Mesenchymal stem cell (in vitro differentiated cells and primary cell): ENCODE measurements around the gene BASP1.

Experiments used
- DNase-seq: peaks from one replicate; pipeline ENCODE4 v3.0.0-alpha.2; 2013
- H2AFZ ChIP-seq: one replicate; pipeline ENCODE4 v1.6.1; 2013; ENCODE audit warnings: low read depth, mild to moderate bottlenecking, control low read depth, inconsistent platforms, low read length, moderate library complexity
- H2AK5ac ChIP-seq: 2 replicates; pipeline ENCODE4 v1.6.1; 2013; ENCODE audit warnings: low read length, moderate library complexity, mild to moderate bottlenecking, inconsistent platforms; ENCODE audit not compliant: severe bottlenecking
- H2BK120ac ChIP-seq: one replicate; pipeline ENCODE4 v1.6.1; 2013; ENCODE audit warnings: low read depth, mild to moderate bottlenecking, inconsistent platforms, low read length, moderate library complexity
- H2BK12ac ChIP-seq, 2 experiments: one replicate each; pipeline ENCODE4 v1.6.1; 2013; ENCODE audit warnings: inconsistent platforms in 2 of 2, low read length in 2 of 2, mild to moderate bottlenecking in 2 of 2, moderate library complexity in 2 of 2, control low read depth in 1 of 2
- H2BK15ac ChIP-seq: one replicate; pipeline ENCODE4 v1.6.1; 2013; ENCODE audit warnings: mild to moderate bottlenecking, low read depth, inconsistent platforms; ENCODE audit not compliant: poor library complexity, severe bottlenecking
- H2BK5ac ChIP-seq: 2 replicates; pipeline ENCODE4 v1.6.1; 2013; ENCODE audit warnings: low read depth, mild to moderate bottlenecking, low read length, control low read depth, inconsistent platforms; ENCODE audit not compliant: poor library complexity, severe bottlenecking
- H3K14ac ChIP-seq, 2 experiments: one replicate each; pipeline ENCODE4 v1.6.1; 2013; ENCODE audit warnings: inconsistent platforms in 2 of 2, low read length in 2 of 2, control low read depth in 1 of 2, mild to moderate bottlenecking in 1 of 2, moderate library complexity in 1 of 2
- H3K18ac ChIP-seq, 2 experiments: one replicate each; pipeline ENCODE4 v1.6.1; 2013; ENCODE audit warnings: inconsistent platforms in 2 of 2, low read length in 2 of 2, control low read depth in 1 of 2, low read depth in 1 of 2, mild to moderate bottlenecking in 1 of 2
- H3K23ac ChIP-seq, 2 experiments: one replicate each; pipeline ENCODE4 v1.6.1; 2013; ENCODE audit warnings: inconsistent platforms in 2 of 2, low read length in 2 of 2, mild to moderate bottlenecking in 2 of 2, moderate library complexity in 2 of 2, control low read depth in 1 of 2
- H3K27ac ChIP-seq: 2 replicates; pipeline ENCODE4 v1.5.1; 2013; ENCODE audit warnings: mild to moderate bottlenecking, moderate library complexity, low read length, control low read depth, inconsistent platforms; ENCODE audit not compliant: poor library complexity, severe bottlenecking
- H3K27me3 ChIP-seq, 2 experiments: 2 replicates each; pipeline versions ENCODE4 v1.6.1 to v1.7.0; 2013; ENCODE audit warnings: low read length in 2 of 2, mild to moderate bottlenecking in 2 of 2, moderate library complexity in 2 of 2, control low read depth in 1 of 2, inconsistent platforms in 1 of 2; ENCODE audit not compliant: control insufficient read depth in 1 of 2, insufficient read depth in 1 of 2
- H3K36me3 ChIP-seq, 2 experiments: 2 replicates each; pipeline versions ENCODE4 v1.6.1 to v1.7.0; 2013; ENCODE audit warnings: low read length in 2 of 2, control low read depth in 1 of 2, inconsistent platforms in 1 of 2, low read depth in 1 of 2, mild to moderate bottlenecking in 1 of 2; ENCODE audit not compliant: insufficient read depth in 2 of 2, control insufficient read depth in 1 of 2
- H3K4ac ChIP-seq, 2 experiments: one replicate each; pipeline ENCODE4 v1.6.1; 2013; ENCODE audit warnings: inconsistent platforms in 2 of 2, low read length in 2 of 2, mild to moderate bottlenecking in 2 of 2, moderate library complexity in 2 of 2, control low read depth in 1 of 2, low read depth in 1 of 2
- H3K4me1 ChIP-seq: 2 replicates; pipeline ENCODE4 v1.6.1; 2013; ENCODE audit warnings: low read depth, low read length, control low read depth; ENCODE audit not compliant: control insufficient read depth, insufficient read depth
- H3K4me2 ChIP-seq: 2 replicates; pipeline ENCODE4 v1.6.1; 2013; ENCODE audit warnings: low read length, mild to moderate bottlenecking, inconsistent platforms; ENCODE audit not compliant: poor library complexity, severe bottlenecking
- H3K4me3 ChIP-seq, 2 experiments: 2 replicates each; pipeline versions ENCODE4 v1.5.1 to v1.7.0; 2013; ENCODE audit warnings: low read length in 2 of 2, mild to moderate bottlenecking in 2 of 2, control low read depth in 1 of 2, low read depth in 1 of 2; ENCODE audit not compliant: insufficient read depth in 1 of 2
- H3K79me1 ChIP-seq: replicated peaks from 2 replicates; pipeline ENCODE4 v1.6.1; 2013; ENCODE audit warnings: mild to moderate bottlenecking, control low read depth, low read length, inconsistent platforms; ENCODE audit not compliant: poor library complexity, severe bottlenecking
- H3K9ac ChIP-seq: 2 replicates; pipeline ENCODE4 v1.7.0; 2013; ENCODE audit warnings: mild to moderate bottlenecking, low read length, moderate library complexity
- H3K9me3 ChIP-seq: 2 replicates; pipeline ENCODE4 v1.7.0; 2013; ENCODE audit warnings: mild to moderate bottlenecking, low read length; ENCODE audit not compliant: control insufficient read depth
- H4K8ac ChIP-seq: one replicate; pipeline ENCODE4 v1.6.1; 2013; ENCODE audit warnings: inconsistent platforms, mild to moderate bottlenecking, low read length, moderate library complexity
- H4K91ac ChIP-seq: one replicate; pipeline ENCODE4 v1.6.1; 2013; ENCODE audit warnings: mild to moderate bottlenecking, low read length, inconsistent platforms
- whole genome bisulfite sequencing: methylation state at CpG from one replicate; pipeline ENCODE4 v1.1.7; 2013; ENCODE audit warnings: mixed read lengths; 5-methylcytosine and 5-hydroxymethylcytosine counted together

Gene BASP1

GRCh38 chr5:17224858-17225511, 7.6 kb downstream of the BASP1 start:
- Histone ChIP-seq H2BK12ac (no peak overlapping the region), H4K91ac (no peak overlapping the region), H3K4me2 (peak overlapping the region; percentile 19), H3K4ac (no peak overlapping the region), H3K23ac (no peak overlapping the region), H3K14ac (no peak overlapping the region), H2BK120ac (no peak overlapping the region), H2AK5ac (peak overlapping the region; percentile 57), H3K36me3 (peaks cover 0 to 62% of the 10 kb centered on the region in 2 experiments), H3K4me3 (no peak overlapping the region), H4K8ac (no peak overlapping the region), H2BK5ac (no peak overlapping the region), H3K9ac (peak overlapping the region; percentile 20), H3K18ac (no peak overlapping the region), H2AFZ (no peak overlapping the region), H3K27me3 (no peaks in the 10 kb centered on the region), H3K9me3 (no peaks in the 10 kb centered on the region), H2BK15ac (no peak overlapping the region), H3K27ac (peak overlapping the region; percentile 10), H3K79me1 (no peaks in the 10 kb centered on the region), H3K4me1 (peaks cover 8% of the 10 kb centered on the region)
- DNase-seq = peak; percentile 67
- WGBS = 78% methylated on average over 10 of the region's 11 CpGs

DNA sequence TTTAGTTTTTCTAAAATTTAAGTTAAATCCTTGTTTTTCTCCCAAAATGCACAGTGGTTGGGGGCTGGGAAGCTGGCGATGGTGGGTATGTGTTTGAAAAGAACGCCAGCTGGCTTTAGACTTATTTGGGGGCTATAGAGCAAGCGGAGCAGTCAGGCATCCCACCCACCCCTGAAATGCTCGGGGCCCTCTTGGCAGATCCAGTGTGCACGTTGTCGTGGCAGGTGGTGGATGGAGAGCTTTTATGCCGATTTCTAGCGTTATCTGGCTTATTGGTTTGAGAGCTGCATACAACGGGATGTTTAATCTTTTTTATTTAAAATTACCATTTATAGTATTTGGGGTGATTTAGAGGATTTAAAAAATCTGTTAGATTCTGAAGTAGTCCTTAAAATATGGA, 8.1 kb downstream of the BASP1 start:
- Histone ChIP-seq H3K27me3 (no peaks in the 10 kb centered on the region), H3K14ac (no peak overlapping the region), H3K79me1 (no peaks in the 10 kb centered on the region), H2BK120ac (no peak overlapping the region), H2AK5ac (no peak overlapping the region), H4K91ac (no peak overlapping the region), H3K4ac (no peak overlapping the region), H2BK5ac (no peak overlapping the region), H3K18ac (no peak overlapping the region), H3K4me1 (peaks cover 8% of the 10 kb centered on the region), H3K4me2 (no peak overlapping the region), H2BK12ac (no peak overlapping the region), H3K27ac (no peak overlapping the region), H2BK15ac (no peak overlapping the region), H3K23ac (no peak overlapping the region), H3K36me3 (peaks cover under 1 to 63% of the 10 kb centered on the region in 2 experiments), H3K9me3 (no peaks in the 10 kb centered on the region), H4K8ac (no peak overlapping the region), H3K9ac (no peak overlapping the region), H3K4me3 (no peak overlapping the region), H2AFZ (no peak overlapping the region)
- 98% methylated on average over 6 of the region's 9 CpGs for WGBS
- no peak for DNase-seq

GRCh38 chr5:17227868-17228267, 10.4 kb downstream of the BASP1 start:
- Histone ChIP-seq H3K14ac (no peak overlapping the region), H3K9me3 (no peaks in the 10 kb centered on the region), H2BK5ac (no peak overlapping the region), H3K4ac (no peak overlapping the region), H3K4me1 (peaks cover 7% of the 10 kb centered on the region), H3K79me1 (no peaks in the 10 kb centered on the region), H3K23ac (no peak overlapping the region), H4K8ac (no peak overlapping the region), H3K9ac (no peak overlapping the region), H3K27ac (peak overlapping the region; percentile 51), H3K4me2 (no peak overlapping the region), H3K27me3 (no peaks in the 10 kb centered on the region), H4K91ac (no peak overlapping the region), H2BK15ac (no peak overlapping the region), H2AFZ (no peak overlapping the region), H2BK120ac (no peak overlapping the region), H3K18ac (no peak overlapping the region), H2BK12ac (no peak overlapping the region), H3K4me3 (no peak overlapping the region), H2AK5ac (peak overlapping the region; percentile 62), H3K36me3 (peaks cover 2 to 65% of the 10 kb centered on the region in 2 experiments)
- no peak for DNase-seq
- no CpG with 5 or more reads among the region's 1 CpG for WGBS

DNA sequence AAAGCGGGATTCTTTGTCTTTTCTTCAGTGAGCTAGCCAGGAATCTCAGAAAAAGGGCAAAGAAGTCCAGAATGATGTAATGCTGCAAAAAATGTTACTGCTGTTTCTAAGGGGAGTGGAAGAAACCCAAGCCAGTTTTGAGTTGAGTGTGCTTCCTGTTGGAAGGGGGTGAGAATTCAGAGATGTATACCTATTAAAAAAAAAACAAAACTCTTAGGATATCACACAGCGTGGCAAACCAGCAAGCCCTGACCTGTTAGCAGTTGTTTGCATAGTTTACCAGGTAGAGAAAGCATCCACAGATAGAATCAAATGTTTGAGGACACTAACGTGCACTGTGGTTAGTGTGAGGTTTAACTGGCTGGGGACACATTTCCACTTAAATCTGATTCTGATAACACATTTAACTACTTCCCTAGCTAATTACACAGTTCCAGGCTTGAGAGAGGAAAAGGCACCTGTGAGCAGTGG, 11.4 kb downstream of the BASP1 start:
- Histone ChIP-seq H2AK5ac (peak overlapping the region; percentile 1), H3K4me3 (peak overlapping the region in 1 of 2 experiments; percentile 50), H3K9ac (peak overlapping the region; percentile 58), H3K18ac (no peak overlapping the region), H4K91ac (no peak overlapping the region), H4K8ac (no peak overlapping the region), H3K4me2 (no peak overlapping the region), H3K14ac (no peak overlapping the region), H3K4ac (no peak overlapping the region), H2AFZ (no peak overlapping the region), H3K36me3 (peaks cover 5 to 65% of the 10 kb centered on the region in 2 experiments), H3K27me3 (no peaks in the 10 kb centered on the region), H3K9me3 (no peaks in the 10 kb centered on the region), H3K23ac (no peak overlapping the region), H2BK5ac (no peak overlapping the region), H3K4me1 (peaks cover 4% of the 10 kb centered on the region), H2BK120ac (no peak overlapping the region), H2BK12ac (no peak overlapping the region), H2BK15ac (no peak overlapping the region), H3K79me1 (no peaks in the 10 kb centered on the region), H3K27ac (peak overlapping the region; percentile 65)
- 44% methylated on average over 2 of the region's 3 CpGs for WGBS
- DNase-seq = peak; percentile 52
